ENCODE results near the gene GLB1L.

GLB1L gene

DNA sequence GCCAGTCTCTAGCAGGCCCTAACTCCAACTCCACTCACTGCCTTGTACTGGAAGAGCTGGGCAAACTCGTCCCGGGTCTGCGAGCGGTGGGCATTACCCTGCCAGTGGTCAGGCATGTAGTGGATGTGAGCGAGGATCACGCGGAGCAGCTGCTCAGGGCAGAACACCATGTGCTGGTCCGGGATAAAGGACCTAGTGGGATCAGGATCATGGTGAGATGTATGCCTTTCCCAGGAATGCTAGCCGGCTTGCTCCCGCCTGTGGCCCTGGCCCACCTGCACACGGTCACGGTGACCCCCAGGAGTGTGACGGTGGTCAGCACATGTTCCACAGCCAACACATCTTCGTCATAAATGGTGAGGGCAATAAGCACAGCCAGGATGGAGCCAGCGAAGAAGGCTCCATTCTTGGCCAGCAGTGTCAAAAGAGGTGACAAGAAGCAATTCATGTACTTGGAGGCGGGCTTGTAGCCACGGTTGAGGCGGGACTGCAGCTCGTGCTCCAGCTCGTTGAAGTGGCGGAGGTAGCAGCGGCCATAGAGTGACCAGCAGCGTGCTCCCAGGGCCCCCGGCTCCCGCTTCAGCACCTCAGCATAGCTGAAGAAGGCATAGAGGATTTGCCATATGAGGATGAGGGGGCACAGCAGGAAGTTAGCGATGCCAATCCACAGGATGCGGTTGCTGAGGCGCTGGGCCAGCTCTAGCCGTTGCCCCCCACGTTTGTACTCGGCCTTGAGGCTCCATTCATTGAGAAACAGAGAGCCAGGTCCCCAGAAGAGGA, 21.2 kb downstream of the GLB1L start:
- DNase-seq (ENCODE audit: low read depth, low spot score), result no peak

DNA sequence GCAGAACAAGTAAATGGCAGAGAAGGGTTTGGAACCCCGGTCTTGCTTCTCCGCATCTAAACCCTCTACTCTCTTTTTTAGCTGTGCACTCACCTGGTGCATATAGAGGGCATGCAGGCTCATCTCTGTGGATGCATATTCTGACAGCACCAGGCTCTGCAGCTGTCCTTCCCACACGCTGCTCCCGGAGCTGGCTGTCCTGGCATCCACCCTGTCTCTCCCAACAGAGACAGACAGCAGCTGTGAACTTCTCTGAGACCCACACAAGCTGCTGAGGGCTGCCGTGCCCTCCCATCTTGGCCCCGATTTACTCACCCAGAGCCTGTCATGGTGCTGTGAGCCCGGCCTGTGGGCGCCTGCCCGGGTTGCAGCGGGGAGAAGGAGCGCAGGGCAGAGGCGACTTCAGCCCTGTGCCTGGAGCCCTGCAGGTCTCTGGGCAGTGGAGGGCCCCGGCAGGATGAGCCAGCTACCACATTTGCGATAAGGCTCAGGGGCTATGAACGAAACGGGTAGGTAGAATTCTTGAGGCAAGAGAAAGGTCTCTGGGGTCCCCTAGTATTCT, 23.2 kb downstream of the GLB1L start:
- DNase-seq (ENCODE audit: low read depth, low spot score), result no peak

DNA sequence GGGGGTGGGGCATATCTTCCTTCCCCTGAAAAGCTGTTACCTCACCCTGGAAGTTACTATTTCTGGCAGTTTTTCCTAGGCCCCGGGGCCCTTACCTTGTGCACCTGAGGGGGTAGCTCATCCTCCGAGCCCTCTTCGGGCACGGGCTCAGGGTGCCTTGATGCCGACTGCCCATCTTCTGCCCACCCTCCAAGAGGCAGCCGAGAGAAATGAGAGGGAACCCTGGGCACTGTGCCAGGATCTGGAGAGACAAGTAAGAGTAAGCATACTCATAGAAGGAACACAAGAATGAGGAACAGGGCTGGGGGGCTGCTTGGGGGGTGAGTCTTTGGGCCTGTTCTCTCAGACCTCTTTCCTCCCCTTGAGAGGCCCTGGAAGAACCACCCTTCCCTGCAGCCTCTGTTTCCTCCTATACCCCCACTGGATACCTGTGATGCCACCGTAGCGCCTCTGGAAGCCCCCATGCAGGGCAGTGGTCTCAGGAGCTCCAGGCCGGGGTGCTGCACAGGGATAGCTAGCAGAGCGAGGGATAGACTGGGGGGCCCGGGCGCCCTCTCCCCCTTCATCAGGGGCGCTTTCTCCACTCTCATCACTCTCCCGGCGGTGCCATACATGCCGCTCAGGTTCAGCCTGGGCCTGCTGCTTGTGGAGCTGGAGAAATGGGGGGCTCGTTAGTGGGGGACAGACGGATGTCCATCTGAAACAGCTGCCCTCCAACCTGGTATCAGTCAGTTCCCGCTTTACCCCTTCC, 24.4 kb downstream of the GLB1L start:
- DNase-seq (ENCODE audit: low read depth, low spot score), result no peak

DNA sequence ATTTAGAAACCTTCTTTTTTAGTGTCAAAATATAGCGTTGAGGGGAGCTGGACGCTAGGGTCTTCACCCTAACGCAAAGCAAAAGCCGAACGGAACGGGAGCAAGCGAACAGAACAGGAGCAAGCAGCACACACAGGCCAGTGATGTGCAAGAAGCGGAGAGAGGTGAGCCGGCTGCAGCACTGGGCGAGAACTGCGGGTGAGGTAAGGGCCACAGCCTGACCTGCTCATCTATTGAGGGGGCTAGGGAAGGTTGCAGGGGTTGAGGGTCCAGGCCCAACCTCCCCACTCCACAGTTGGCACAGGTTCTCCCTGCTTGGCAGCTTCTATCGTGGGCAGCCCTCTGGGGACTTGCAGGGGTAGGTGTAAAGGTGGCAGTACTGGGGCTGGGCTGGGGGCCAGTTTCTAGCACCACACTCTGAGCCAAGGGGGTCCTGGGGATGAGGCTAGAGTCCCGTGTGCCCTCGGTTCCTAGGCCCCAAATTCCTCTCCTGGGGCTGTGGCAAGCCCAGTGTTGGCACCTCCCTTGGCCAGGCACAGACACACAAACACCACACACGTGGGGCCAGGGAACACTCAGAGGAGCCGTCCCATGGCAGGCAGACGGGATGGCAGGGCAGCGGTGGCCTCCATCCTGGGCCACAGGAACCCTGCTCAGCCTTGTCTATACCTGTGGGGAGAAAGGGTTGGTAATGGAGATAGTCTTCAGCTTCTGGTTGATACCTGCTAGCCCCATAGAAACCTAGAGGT, 25.3 kb downstream of the GLB1L start:
- DNase-seq (ENCODE audit: low read depth, low spot score), result no peak

DNA sequence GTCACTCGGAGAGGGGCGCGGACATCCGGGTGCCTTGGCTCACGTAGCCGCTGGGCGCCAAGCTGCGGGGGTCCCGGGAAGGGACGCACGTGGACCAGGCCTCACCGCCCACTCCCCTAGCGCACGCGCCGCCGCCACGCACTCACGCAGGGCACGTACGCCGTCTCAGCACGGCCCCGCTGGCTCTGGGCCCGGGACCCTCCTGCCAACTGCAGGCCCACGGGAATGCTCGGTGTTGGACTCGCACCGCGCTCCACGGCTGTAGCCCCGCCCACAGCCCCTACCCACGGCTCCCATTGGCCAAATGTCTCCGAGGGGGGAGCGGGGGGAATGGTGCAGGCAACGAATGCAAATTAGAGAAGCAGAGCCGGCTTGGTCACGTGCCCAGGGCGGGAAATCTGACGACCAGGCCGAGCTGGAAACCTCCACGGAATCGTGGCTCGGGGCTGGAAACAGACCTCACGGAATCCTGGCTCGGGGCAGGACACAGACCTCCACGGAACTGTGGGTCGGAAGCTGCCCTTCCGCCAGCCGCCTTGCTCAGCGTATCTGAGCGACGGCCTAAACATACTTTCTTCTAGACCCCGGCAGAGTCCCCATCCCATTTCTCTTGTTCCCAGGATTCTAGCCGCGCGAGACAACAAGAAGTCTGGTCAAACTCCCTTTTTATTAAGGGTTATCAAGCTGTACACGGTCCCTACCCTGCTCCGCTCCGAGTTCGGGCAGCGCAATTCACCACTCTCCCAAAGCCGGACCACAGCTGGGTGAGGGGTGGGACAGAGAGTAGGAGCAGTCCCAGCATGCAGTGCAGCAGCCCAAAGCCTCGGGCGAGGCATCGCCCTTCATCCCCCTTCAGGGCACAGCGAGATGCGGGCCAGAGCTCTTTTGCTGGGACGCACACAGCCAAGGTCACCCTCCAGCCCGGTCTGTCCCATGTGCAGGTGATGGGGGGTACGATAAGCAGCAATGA, 26.2 kb downstream of the GLB1L start, which contains the start of gene ABCB6:
Gene ABCB6 (minus strand): TSS at position 227 of the 970 bp plus-strand sequence. CDS start 285 bp downstream, outside the sequence.
- no peak for DNase-seq (ENCODE audit: low read depth, low spot score)

DNA sequence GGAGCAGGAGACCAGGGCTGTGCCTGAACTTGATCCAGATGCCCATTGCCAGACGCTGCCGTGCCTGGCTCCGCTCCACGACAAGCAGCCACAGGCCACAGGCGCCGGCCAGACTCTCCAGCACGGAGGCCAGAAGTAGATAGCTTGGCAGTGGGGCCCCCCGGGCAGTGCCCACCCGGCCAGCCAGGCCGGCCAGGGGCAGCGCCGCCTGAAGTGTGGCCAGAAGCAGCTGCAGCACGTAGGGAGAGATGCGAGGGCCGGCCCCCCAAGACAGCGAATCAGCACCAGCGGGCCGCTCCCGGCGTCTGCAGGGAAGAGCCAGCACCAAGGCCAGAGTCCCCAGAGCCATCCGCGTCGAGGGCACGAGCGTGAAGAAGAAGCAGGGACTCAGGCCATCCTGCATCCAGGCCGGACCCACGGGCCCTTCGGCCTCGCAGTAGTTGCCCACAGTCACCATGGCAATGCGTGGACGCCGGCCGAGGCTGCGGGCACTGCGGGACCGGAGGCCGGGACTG, 27.0 kb downstream of the GLB1L start:
- no peak for DNase-seq (ENCODE audit: low read depth, low spot score)

DNA sequence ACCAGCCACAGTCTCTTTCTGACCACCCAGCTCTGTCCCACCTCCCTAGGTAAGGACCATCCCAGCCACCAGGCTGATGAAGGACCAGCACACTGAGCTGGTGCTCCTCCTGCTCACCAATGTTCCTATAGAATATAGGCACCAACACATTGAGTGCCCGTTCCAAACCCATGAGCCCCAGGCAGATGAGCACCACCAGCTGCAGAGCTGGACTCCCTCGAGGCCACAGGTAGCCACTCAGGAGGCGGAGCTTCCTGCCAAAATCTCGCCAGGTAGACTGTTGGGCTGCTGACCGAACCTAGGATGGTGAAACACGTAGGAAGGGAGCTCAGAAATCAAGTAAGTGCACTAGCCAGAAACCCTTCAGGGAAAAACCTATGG, 28.7 kb downstream of the GLB1L start:
- no peak for DNase-seq (ENCODE audit: low read depth, low spot score)

DNA sequence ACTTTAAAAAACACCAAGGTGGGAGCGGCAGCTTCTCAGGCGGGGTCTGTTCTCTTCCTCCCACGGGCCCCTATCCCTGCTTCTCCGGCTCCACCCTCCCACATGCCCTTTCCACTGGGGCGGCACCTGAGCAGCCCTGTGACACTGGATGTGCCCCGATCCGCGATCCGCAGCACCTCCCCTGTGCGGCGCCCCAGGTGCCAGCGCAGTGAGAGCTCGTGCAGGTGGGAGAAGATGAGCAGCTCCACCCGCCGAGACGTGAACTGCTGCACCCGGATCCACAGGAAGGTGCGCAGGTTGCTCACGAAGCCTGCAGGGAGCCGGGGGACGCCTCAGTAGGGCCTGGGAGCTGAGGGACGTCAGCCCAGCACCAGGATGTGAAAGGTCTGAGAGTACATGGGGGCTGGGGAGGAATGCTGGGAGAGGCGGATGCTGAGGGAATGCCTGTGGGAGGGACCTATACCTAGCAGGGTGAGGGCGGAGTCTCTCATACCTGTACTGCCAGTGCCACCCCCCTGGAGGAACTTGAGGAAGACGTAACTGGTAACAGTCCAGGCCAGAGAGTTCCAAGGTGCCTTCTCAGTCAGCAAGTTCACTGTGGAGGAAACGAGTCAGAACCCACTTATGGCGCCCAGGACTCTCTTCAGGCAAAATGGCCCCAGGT, 29.2 kb downstream of the GLB1L start:
- no peak for DNase-seq (ENCODE audit: low read depth, low spot score)

DNA sequence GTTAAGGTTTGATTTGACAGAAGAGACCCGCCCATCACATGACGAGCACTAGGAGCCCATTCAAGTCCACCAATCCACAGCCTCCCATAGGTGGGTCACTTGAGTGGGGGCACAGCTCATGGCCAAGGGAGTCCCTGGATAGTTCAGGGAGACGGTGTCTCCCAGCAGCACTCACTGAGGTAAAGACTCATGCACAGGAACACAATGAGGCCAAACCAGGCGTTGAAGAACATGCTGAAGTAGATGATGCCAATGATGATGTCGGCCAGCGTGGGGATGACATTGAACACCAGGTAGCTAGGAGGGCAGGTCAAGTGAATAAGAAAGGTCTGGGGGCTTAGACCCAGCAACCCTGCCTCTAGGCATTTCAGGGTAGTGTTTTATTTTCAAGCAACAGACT, 30.5 kb downstream of the GLB1L start:
- no peak for DNase-seq (ENCODE audit: low read depth, low spot score)

DNA sequence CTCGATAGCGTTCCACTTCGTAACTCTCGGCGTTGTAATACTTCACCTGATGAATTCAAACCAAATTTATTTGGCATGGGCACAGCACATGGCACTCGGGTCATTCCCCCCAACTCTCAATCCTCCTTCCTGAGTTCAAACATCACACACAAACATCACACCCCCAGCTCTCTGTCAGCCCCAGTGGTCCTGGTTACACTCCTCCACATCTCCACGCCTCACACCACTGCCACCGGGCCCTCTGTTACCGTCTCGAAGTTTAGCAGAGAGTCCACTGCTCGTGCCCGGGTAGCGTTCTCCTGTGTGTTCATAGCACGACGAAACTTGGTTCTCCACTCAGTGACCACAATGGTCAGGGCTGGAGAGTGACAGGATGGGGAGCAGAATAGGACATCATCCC, 31.1 kb downstream of the GLB1L start:
- DNase-seq (ENCODE audit: low read depth, low spot score), result no peak

DNA sequence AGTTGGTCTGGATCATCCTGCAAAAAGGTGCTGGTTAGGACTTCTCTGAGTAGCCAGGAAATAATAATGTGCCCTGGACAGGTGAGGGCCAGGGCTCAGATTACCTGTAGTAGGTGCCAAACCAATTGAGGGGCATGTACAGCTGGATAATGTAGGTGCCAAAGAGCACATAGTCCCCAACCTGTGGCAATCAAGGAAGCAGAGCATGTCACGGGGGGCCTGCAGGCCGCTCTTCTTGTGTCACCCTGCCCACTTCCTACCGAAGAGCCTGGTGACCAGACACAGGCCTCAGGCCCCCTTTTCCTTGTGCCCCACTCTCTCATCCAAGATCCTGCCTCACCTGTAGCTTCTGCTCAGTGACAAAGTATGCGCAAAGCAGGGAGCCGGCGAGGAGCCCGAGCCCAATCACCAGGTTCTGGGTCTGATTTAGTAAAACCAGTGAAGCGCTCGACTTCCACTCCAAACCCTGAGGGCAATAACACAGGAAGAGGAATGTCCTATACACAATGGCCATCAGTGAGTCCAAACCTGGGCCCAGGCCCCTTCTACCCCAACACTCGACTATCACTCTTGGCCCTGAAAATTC, 31.7 kb downstream of the GLB1L start:
- no peak for DNase-seq (ENCODE audit: low read depth, low spot score)

DNA sequence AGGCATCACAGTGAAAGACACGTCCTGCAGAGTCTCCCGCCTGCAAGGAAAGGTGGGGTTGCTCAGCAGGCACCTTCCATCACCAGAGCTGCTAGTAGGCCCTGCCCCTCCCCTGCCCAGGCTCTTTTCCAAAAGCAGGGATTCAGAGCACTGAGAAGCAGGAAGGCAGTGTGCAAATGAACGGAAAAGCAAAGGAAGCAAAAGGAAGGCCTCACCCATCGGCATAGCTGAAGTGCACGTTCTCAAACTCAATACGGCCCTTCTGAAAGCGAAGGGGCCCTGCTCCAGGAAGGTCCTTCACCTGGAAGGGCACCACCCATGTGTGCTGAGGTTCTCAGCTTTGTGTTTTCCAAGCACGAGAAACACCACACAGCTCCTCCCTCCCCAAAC, 32.2 kb downstream of the GLB1L start:
- DNase-seq (ENCODE audit: low read depth, low spot score), result no peak

DNA sequence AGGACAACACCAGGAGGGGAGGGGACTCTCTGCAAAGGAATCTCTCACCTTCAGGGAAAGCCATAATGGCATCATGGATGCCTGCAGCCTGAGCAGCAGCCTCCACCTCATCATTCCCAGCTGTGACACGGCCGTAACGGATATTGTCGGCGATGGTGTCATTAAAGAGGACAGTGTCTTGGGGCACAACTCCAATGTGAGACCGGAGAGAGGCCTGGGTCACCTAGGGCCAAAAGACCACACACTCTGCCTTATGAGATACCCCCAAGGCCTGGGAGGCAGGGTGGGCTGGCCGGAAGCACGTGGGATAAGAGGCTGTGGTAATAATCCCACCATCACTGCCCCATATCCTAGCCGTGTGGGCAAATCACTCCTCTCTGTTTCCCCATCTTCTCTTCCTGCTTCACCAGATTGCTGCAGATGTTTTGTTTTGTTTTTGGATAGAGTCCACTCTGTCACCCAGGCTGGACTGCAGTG, 34.3 kb downstream of the GLB1L start:
- no peak for DNase-seq (ENCODE audit: low read depth, low spot score)

DNA sequence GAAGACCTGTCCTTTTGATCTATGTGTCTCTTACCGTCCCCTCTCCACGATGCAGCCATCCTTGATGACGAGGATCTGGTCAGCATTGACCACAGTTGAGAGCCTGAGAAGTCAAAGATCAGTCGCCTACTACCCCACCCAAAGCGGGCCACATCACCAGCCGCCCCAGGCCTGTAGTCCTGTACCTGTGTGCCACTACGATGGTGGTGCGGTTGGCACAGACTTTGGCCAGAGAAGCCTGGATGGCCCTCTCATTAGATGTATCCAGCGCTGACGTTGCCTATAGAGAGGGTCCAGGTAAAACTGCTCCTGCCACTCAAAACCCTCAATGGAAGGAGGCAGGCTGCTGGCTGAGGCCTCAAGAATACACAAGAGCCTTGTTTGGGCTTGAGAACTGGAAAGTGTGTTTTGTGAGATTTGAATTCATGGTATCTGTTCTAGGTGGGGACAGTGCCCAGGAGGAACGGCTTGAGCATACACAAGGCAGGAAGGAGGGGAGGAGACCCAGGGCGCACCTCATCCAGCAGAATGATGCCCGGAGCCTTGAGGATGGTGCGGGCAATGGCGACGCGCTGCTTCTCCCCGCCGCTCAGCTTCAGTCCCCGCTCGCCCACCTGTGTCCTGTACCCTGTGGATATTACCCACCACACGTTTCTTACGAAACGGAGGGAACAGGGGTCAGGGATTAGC, 34.9 kb downstream of the GLB1L start:
- no peak for DNase-seq (ENCODE audit: low read depth, low spot score)

DNA sequence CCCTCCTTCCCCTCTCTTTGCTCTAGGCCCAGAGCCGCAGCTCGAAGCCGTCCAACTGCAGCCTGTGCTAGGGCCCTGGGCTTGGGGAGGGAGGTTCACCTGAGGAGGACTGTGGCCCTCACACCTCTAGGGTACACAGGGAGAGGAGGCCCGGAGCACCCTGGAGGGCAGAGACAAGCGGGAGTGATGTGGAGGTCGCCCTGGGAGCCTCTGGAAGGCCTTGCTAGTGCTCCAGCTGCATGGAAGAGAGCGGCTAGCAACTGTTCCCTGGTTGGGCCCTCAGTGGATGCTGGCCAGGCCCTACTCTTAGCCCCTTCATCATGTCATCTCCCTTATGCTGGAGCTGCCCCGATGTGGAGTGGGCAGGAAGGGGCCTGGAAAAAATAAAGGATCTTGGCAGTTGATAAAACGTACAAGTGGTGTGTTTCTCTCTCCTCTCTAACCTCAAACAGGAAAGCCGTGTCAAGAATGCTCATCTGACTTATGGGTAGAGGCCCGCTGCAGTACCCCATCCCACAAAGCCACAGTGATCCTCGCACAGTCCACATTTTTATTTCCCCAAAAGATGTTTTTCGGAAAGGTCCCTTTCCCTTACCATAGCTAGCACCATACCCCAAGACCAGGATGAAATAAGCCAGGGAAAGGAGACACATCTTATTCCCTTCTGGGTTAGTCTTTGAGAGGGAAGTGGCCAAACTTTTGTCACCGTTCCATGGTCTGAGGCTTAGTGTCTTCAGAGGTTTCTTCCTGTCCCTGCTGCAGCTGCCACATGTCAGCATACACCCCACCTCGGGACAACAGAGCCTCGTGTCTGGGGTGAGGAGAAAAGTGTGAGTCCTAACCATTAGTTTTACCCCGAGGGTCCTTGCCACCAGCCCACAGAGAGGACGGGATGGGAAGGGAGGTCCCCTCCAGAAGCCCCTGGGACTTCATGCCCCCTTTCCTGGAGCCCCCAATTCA, 35.7 kb downstream of the GLB1L start:
- no peak for DNase-seq (ENCODE audit: low read depth, low spot score)

DNA sequence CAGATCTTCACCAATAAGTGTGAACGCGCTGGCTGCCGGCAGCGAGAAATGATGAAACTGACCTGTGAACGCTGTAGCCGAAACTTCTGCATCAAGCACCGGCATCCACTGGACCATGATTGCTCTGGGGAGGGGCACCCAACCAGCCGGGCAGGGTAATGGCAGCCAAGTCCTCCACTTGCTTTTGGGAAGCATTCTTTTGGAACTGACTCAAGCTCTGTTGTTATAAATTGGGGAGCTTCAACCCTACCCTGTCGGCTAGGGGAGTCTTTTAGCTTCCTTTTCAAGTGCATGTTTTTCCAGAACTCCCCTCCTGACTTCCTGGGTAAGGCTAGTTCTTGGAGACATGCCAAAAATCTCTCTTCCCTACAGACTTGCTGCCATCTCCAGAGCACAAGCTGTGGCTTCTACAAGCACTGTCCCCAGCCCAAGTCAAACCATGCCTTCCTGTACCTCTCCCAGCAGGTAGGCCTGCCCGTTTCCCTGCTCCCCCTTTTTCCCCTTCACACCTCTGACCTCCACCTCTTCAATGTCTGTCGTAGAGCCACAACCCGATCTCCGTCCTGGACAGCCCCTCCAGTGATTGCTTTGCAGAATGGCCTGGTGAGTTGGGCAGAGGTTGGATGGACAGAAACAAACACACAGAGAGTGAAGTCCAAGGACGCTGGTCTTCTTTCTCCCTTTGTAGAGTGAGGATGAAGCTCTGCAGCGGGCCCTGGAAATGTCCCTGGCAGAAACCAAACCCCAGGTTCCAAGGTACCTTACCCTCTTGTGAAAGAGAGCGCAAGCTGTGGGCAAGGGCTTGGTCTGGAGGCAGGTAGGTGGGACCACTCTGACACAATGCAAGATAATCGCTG, 37.1 kb downstream of the GLB1L start:
- no peak for DNase-seq (ENCODE audit: low read depth, low spot score)
